Measurements from ENCODE around the gene TIAM2. TPM values are rescaled to one million over a fixed set of nuclear protein-coding genes. Genes with fewer than 3 reads are reported as not detected.

Gene TIAM2
- total RNA-seq, 2 experiments from 2014 or later: 5.4 to 6.2 TPM

DNA sequence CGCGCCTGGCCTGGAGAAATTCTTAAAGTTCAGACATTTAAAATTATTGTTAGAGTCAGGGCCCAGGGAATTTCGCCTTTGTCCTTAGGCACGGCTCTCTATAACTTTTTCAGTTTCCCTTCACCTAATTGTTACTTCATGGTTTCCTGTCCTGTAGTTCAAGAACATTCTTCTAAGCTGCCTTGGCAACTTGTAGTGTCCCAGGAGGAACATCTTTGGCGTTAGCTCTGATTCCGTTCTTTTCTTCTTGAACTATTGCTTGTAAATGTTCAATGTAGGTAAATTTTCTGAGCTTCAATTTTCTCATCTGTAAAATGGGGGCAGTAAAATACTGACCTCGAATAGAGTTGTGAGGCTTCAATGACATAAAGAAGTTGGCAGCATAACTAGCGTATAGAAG is 41.8 kb downstream of the TIAM2 start:
- ChIA-PET POLR2A (interaction anchor here (0.5 kb wide), 1 partner anchor 707 kb away, joined by 3 read pairs; no protein-coding TSS in a partner anchor), CTCF (ENCODE audit: unreplicated experiment) (no interaction called here)
- H3K9me3 ChIP-seq (ENCODE audit: low read length): no peaks in the 10 kb centered on the region
- H3K36me3 ChIP-seq (ENCODE audit: insufficient read depth, low read length): no peaks in the 10 kb centered on the region
- no TSS peak for BruUV-seq (replicated peaks)
- no peaks in the 10 kb centered on the region for H4K20me1 ChIP-seq (ENCODE audit: insufficient read depth, low read length)
- intact Hi-C loops (cut with micrococcal nuclease; ENCODE audit: unreplicated experiment): no loop called here
- no peak for DNase-seq (ENCODE audit: low spot score)
- no peak overlapping the region for H3K4me3 ChIP-seq (ENCODE audit: low read depth, low read length, poor library complexity, severe bottlenecking)
- no peaks in the 10 kb centered on the region for H3K9me2 ChIP-seq (ENCODE audit: insufficient read depth, low read length)
- H3K4me1 ChIP-seq (ENCODE audit: insufficient read depth, low read length, poor library complexity, severe bottlenecking): no peaks in the 10 kb centered on the region
- H3K79me2 ChIP-seq (ENCODE audit: insufficient read depth, low read depth, low read length): no peaks in the 10 kb centered on the region
- H2AFZ ChIP-seq (ENCODE audit: low read length): no peak overlapping the region
- TF ChIP-seq EZH2phosphoT487 (IDR thresholded peaks at IDR 0.05; ENCODE audit: borderline replicate concordance, low read depth, low read length): no peak
- TF ChIP-seq, protein P1, sequence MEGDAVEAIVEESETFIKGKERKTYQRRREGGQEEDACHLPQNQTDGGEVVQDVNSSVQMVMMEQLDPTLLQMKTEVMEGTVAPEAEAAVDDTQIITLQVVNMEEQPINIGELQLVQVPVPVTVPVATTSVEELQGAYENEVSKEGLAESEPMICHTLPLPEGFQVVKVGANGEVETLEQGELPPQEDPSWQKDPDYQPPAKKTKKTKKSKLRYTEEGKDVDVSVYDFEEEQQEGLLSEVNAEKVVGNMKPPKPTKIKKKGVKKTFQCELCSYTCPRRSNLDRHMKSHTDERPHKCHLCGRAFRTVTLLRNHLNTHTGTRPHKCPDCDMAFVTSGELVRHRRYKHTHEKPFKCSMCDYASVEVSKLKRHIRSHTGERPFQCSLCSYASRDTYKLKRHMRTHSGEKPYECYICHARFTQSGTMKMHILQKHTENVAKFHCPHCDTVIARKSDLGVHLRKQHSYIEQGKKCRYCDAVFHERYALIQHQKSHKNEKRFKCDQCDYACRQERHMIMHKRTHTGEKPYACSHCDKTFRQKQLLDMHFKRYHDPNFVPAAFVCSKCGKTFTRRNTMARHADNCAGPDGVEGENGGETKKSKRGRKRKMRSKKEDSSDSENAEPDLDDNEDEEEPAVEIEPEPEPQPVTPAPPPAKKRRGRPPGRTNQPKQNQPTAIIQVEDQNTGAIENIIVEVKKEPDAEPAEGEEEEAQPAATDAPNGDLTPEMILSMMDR (conservative IDR thresholded peaks at IDR 0.05; ENCODE audit: low read length): no peak
- no peak overlapping the region for H3K4me2 ChIP-seq (ENCODE audit: low read length)
- H3K27ac ChIP-seq (ENCODE audit: low read depth, low read length, poor library complexity, severe bottlenecking): no peak overlapping the region

DNA sequence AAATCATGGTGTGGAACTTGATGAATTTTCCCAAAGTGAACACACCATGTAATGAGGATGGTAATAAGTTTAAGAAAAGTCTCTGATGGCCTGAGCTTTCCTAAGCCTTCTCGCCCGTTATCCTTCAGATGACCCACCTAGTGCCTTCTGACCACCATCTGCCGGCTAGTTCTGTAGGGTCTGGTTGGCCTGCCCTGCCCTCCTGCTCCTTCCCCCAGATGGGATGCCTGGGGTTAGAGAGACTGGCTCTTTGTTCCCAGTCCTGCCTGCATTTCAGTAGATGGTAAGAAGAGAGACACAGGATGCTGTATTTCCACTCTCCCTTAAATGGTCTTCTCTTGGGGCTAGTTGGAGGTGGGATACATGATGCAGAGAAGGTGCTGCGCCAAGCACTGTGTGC is 43.0 kb downstream of the TIAM2 start:
- no TSS peak for BruUV-seq (replicated peaks)
- TF ChIP-seq, protein P1 (conservative IDR thresholded peaks at IDR 0.05; ENCODE audit: low read length): no peak
- TF ChIP-seq EZH2phosphoT487 (IDR thresholded peaks at IDR 0.05; ENCODE audit: borderline replicate concordance, low read depth, low read length): no peak
- ChIA-PET POLR2A (interaction anchor here (0.6 kb wide), 1 partner anchor 19 kb away, joined by 4 read pairs; no protein-coding TSS in a partner anchor), CTCF (ENCODE audit: unreplicated experiment) (no interaction called here)
- DNase-seq (ENCODE audit: low spot score): no peak
- no peak overlapping the region for H2AFZ ChIP-seq (ENCODE audit: low read length)
- H4K20me1 ChIP-seq (ENCODE audit: insufficient read depth, low read length): no peaks in the 10 kb centered on the region
- no peak overlapping the region for H3K4me2 ChIP-seq (ENCODE audit: low read length)
- no peaks in the 10 kb centered on the region for H3K79me2 ChIP-seq (ENCODE audit: insufficient read depth, low read depth, low read length)
- no peaks in the 10 kb centered on the region for H3K9me3 ChIP-seq (ENCODE audit: low read length)
- H3K9me2 ChIP-seq (ENCODE audit: insufficient read depth, low read length): no peaks in the 10 kb centered on the region
- H3K36me3 ChIP-seq (ENCODE audit: insufficient read depth, low read length): no peaks in the 10 kb centered on the region
- H3K27ac ChIP-seq (ENCODE audit: low read depth, low read length, poor library complexity, severe bottlenecking): no peak overlapping the region
- intact Hi-C loops (cut with micrococcal nuclease; ENCODE audit: unreplicated experiment): no loop called here
- no peaks in the 10 kb centered on the region for H3K4me1 ChIP-seq (ENCODE audit: insufficient read depth, low read length, poor library complexity, severe bottlenecking)
- no peak overlapping the region for H3K4me3 ChIP-seq (ENCODE audit: low read depth, low read length, poor library complexity, severe bottlenecking)

DNA sequence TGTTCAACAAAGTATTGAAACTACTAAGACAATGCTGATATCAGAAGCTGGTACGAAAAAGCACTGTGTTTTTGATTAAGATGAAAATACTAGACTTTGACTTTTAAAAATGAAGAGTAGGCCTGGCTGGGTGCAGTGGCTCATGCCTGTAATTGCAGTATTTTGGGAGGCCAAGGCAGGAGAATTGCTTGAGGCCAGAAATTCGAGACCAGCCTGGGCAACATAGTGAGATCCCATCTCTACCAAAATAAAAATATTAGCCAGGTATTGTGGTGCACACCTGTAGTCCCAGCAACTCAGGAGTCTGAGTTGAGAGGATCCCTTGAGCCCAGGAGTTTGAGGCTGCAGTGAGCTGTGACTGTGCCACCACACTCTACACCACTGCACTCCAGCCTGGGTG is 43.4 kb downstream of the TIAM2 start:
- ChIA-PET CTCF (ENCODE audit: unreplicated experiment) (no interaction called here), POLR2A (interaction anchor here (0.6 kb wide), 1 partner anchor 19 kb away, joined by 4 read pairs; no protein-coding TSS in a partner anchor)
- H3K79me2 ChIP-seq (ENCODE audit: insufficient read depth, low read depth, low read length): no peaks in the 10 kb centered on the region
- intact Hi-C loops (cut with micrococcal nuclease; ENCODE audit: unreplicated experiment): no loop called here
- H3K9me3 ChIP-seq (ENCODE audit: low read length): no peaks in the 10 kb centered on the region
- H3K4me3 ChIP-seq (ENCODE audit: low read depth, low read length, poor library complexity, severe bottlenecking): no peak overlapping the region
- no peaks in the 10 kb centered on the region for H3K36me3 ChIP-seq (ENCODE audit: insufficient read depth, low read length)
- H3K9me2 ChIP-seq (ENCODE audit: insufficient read depth, low read length): no peaks in the 10 kb centered on the region
- H3K27ac ChIP-seq (ENCODE audit: low read depth, low read length, poor library complexity, severe bottlenecking): no peak overlapping the region
- no peaks in the 10 kb centered on the region for H3K4me1 ChIP-seq (ENCODE audit: insufficient read depth, low read length, poor library complexity, severe bottlenecking)
- H3K4me2 ChIP-seq (ENCODE audit: low read length): no peak overlapping the region
- H4K20me1 ChIP-seq (ENCODE audit: insufficient read depth, low read length): no peaks in the 10 kb centered on the region
- no peak for TF ChIP-seq EZH2phosphoT487 (IDR thresholded peaks at IDR 0.05; ENCODE audit: borderline replicate concordance, low read depth, low read length)
- TF ChIP-seq, protein P1 (conservative IDR thresholded peaks at IDR 0.05; ENCODE audit: low read length): no peak
- no TSS peak for BruUV-seq (replicated peaks)
- DNase-seq (ENCODE audit: low spot score): no peak
- H2AFZ ChIP-seq (ENCODE audit: low read length): no peak overlapping the region
